Measurements from ENCODE around the gene GRB14. TPM values are rescaled to one million over a fixed set of nuclear protein-coding genes. Genes with fewer than 3 reads are reported as not detected.
A peak's percentile ranks its signal among the peaks of the same experiment; 100 is the strongest.

GRB14 gene
- total and polyA plus RNA-seq, 8 donors: 4.1 to 75.4 (median 60.0) TPM

DNA sequence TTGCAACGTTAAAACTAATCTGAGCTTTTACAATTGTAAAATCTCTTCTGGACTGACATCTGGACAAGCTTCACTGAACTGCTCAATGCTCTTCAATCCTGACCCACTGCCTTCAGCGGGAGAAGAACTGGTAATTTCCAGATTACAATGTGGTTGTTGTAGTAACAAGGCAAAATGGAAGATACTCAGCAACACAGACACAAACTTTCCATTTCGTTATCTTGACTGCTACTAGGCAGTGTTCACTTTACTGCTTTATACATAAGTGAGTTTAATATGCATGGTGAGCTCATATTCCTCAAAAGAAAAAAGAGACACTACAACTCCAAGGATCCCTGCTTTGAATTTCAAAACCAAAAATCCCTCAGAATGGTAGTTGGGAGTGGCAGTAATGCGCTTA is 51.9 kb downstream of the GRB14 start:
- Histone ChIP-seq H3K4me3 (no peak overlapping the region), H3K27me3 (no peaks in the 10 kb centered on the region), H3K36me3 (no peaks in the 10 kb centered on the region), H3K9me3 (no peaks in the 10 kb centered on the region), H3K27ac (no peak overlapping the region), H3K4me1 (no peaks in the 10 kb centered on the region)
- no peak for ATAC-seq
- DNase-seq: no peak
- intact Hi-C loops (cut with DNase I): no loop called here
- TF ChIP-seq, protein P1, sequence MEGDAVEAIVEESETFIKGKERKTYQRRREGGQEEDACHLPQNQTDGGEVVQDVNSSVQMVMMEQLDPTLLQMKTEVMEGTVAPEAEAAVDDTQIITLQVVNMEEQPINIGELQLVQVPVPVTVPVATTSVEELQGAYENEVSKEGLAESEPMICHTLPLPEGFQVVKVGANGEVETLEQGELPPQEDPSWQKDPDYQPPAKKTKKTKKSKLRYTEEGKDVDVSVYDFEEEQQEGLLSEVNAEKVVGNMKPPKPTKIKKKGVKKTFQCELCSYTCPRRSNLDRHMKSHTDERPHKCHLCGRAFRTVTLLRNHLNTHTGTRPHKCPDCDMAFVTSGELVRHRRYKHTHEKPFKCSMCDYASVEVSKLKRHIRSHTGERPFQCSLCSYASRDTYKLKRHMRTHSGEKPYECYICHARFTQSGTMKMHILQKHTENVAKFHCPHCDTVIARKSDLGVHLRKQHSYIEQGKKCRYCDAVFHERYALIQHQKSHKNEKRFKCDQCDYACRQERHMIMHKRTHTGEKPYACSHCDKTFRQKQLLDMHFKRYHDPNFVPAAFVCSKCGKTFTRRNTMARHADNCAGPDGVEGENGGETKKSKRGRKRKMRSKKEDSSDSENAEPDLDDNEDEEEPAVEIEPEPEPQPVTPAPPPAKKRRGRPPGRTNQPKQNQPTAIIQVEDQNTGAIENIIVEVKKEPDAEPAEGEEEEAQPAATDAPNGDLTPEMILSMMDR (IDR thresholded peaks at IDR 0.05): no peak

DNA sequence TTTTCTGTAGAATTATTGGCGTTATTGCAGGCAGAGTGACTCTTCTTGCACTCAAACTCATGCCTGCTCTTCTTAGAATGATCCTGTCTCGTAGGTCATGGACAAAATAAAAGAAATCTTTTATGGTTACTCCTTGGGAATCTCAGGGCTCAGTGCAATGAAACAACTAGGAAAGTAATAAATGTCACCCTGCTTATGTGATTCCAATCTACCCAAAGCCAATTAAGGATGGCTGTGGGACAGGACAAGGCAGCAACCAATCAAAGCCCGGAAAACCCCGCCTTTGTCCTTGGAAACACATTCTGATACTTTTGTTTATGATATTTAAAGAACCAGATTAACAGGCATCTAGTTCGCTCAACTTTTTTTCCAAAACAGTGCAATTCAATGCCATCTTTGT is 53.0 kb downstream of the GRB14 start:
- H3K27me3 ChIP-seq: no peaks in the 10 kb centered on the region
- H3K4me1 ChIP-seq: no peaks in the 10 kb centered on the region
- intact Hi-C loops (cut with DNase I): no loop called here
- DNase-seq (no peak), ATAC-seq (no peak)
- H3K9me3 ChIP-seq: no peaks in the 10 kb centered on the region
- peak overlapping the region in 1 of 2 donors; percentile 22 for H3K27ac ChIP-seq
- H3K36me3 ChIP-seq: no peaks in the 10 kb centered on the region
- H3K4me3 ChIP-seq: no peak overlapping the region
- TF ChIP-seq, protein P1 (IDR thresholded peaks at IDR 0.05): no peak

DNA sequence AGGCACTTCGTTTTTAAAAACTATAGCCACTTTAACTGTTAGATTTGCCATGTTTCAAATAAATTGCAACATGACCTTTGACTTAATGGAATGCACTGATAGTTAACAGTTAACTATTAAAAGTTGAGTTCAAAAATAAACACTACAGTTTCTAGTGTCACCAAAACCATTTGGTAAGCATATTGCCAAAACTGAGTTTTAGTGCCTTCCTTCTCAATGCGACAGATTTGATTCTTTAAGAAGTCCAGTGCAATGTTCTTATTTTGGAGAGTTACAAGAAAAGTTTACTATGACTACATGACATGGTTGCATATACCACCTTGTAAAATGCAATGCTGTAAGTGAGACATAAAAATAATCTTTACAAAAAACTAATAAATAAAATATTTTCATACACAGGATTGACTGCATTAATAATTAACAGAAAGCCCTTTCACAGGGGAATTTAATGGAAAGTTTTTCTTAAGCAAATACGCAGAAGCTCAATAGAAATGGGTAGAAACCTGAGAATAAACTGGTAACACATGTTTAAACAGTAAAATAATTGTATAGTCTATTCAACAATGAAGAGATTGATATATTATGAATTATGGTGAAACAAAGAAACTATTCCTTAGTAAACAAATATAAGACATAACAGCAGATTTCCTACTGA is 53.8 kb downstream of the GRB14 start:
- intact Hi-C loops (cut with DNase I): no loop called here
- ATAC-seq: peak; percentile 30

DNA sequence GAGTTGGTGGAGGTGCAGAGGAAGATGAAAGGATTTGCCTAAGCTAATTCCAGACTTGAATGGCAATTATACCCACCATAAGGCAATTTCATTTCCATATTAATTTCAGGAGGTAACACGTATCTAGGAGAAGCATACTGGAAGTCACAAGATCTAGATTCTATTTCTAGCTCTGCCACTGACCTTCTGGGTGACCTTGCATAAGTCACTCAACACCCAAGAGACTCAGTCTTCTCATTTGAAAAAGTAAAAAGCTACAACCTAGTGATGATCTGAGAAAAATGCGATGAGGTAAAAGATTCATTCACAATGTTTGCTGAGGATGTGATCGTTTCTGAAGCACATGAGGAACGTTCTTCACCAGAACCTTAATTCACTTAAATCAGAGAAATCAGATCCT is 55.9 kb downstream of the GRB14 start:
- no peaks in the 10 kb centered on the region for H3K27me3 ChIP-seq
- no peaks in the 10 kb centered on the region for H3K36me3 ChIP-seq
- no peak overlapping the region for H3K27ac ChIP-seq
- intact Hi-C loops (cut with DNase I): no loop called here
- no peak for ATAC-seq
- H3K4me1 ChIP-seq: no peaks in the 10 kb centered on the region
- H3K4me3 ChIP-seq: no peak overlapping the region
- DNase-seq: no peak
- TF ChIP-seq, protein P1 (IDR thresholded peaks at IDR 0.05): no peak
- H3K9me3 ChIP-seq: no peaks in the 10 kb centered on the region

More for the DNA sequence above, 53.8 kb downstream of the GRB14 start:
- Histone ChIP-seq H3K4me3 (no peak overlapping the region), H3K9me3 (no peaks in the 10 kb centered on the region), H3K27me3 (no peaks in the 10 kb centered on the region), H3K4me1 (no peaks in the 10 kb centered on the region), H3K36me3 (no peaks in the 10 kb centered on the region), H3K27ac (peak overlapping the region in 1 of 2 donors; percentile 22)
- DNase-seq: no peak
- TF ChIP-seq, protein P1 (IDR thresholded peaks at IDR 0.05): no peak

DNA sequence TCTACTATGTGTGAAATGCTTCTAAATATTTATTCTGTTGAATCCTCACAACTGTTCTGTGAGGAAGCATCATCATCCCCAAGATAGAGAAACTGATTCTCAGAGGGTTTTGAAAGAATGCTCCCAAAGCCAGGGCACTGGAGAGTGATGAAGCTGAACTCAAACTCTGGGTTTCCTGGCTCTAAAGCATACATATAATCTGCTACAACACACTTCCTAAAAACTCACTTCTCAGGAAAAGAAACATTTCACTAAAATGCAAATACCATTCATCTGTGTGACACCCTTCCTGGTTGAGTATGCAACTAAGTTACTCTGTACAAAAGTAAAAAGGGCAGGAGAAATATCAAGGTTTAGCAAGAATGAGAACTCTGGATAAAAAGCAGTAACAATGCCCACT is 58.6 kb downstream of the GRB14 start:
- DNase-seq (no peak), ATAC-seq (no peak)
- no peak overlapping the region for H3K27ac ChIP-seq
- no peaks in the 10 kb centered on the region for H3K4me1 ChIP-seq
- intact Hi-C loops (cut with DNase I): no loop called here
- TF ChIP-seq, protein P1 (IDR thresholded peaks at IDR 0.05): no peak
- no peaks in the 10 kb centered on the region for H3K27me3 ChIP-seq
- H3K9me3 ChIP-seq: no peaks in the 10 kb centered on the region
- no peak overlapping the region for H3K4me3 ChIP-seq
- H3K36me3 ChIP-seq: no peaks in the 10 kb centered on the region

Data from left lung (tissue), 10 donors.